OCI-LY1 (cell line): Measurements from ENCODE around the gene CCSAP.

ENCODE experiments used
- H2AFZ ChIP-seq: fragments of 200-600 bp; sonication (generic), shearing (Covaris generic); 2 replicates; pipeline ENCODE4 v1.6.0; 2014; ENCODE audit warnings: antibody characterized with exemption, mild to moderate bottlenecking, low read length
- H3F3A ChIP-seq: fragments of 200-600 bp; sonication (generic), shearing (Covaris generic); 2 replicates; pipeline ENCODE4 v1.6.0; 2014; ENCODE audit warnings: mild to moderate bottlenecking, antibody characterized with exemption, low read length, moderate library complexity; ENCODE audit not compliant: insufficient read depth
- H3K27ac ChIP-seq: fragments of 200-600 bp; sonication (generic); 2 replicates; pipeline ENCODE4 v1.5.1; 2014; ENCODE audit warnings: low read length, mixed run types, mild to moderate bottlenecking, low read depth; ENCODE audit not compliant: poor library complexity, severe bottlenecking
- H3K27me3 ChIP-seq: fragments of 200-600 bp; sonication (generic); 2 replicates; pipeline ENCODE4 v1.6.0; 2014; ENCODE audit warnings: antibody characterized with exemption, mild to moderate bottlenecking, low read length, moderate library complexity; ENCODE audit not compliant: insufficient read depth
- H3K36me3 ChIP-seq: fragments of 200-600 bp; sonication (generic); 2 replicates; pipeline ENCODE4 v1.6.1; 2014; ENCODE audit warnings: mild to moderate bottlenecking, antibody characterized with exemption, low read length, moderate library complexity, mixed read lengths; ENCODE audit not compliant: insufficient read depth
- H3K4me1 ChIP-seq: fragments of 200-600 bp; sonication (generic); 2 replicates; pipeline ENCODE4 v1.5.1; 2014; ENCODE audit warnings: mild to moderate bottlenecking, low read length, moderate library complexity; ENCODE audit not compliant: insufficient read depth, severe bottlenecking
- H3K4me2 ChIP-seq: fragments of 200-600 bp; sonication (generic), shearing (Covaris generic); 2 replicates; pipeline ENCODE4 v1.6.1; 2014; ENCODE audit warnings: low read length
- H3K4me3 ChIP-seq: fragments of 200-600 bp; sonication (generic); 2 replicates; pipeline ENCODE4 v1.5.1; 2014; ENCODE audit warnings: low read length, low read depth, mild to moderate bottlenecking, mixed read lengths; ENCODE audit not compliant: poor library complexity, severe bottlenecking
- H3K79me2 ChIP-seq: fragments of 200-600 bp; shearing (Covaris generic); 2 replicates; pipeline ENCODE4 v1.6.1; 2016; ENCODE audit warnings: mixed run types, low read length, mixed read lengths; ENCODE audit not compliant: insufficient read depth
- H3K9ac ChIP-seq: fragments of 200-600 bp; sonication (generic), shearing (Covaris generic); 2 replicates; pipeline ENCODE4 v1.6.1; 2014; ENCODE audit warnings: mild to moderate bottlenecking, low read length, mixed read lengths
- H3K9me2 ChIP-seq: fragments of 200-600 bp; sonication (generic), shearing (Covaris generic); 2 replicates; pipeline ENCODE4 v1.6.1; 2014; ENCODE audit warnings: low read depth, mild to moderate bottlenecking, low read length, mixed read lengths
- H3K9me3 ChIP-seq: fragments of 200-600 bp; shearing (Covaris generic); 2 replicates; pipeline ENCODE4 v1.6.1; 2014; ENCODE audit warnings: low read length, mixed read lengths
- H4K20me1 ChIP-seq: fragments of 200-600 bp; sonication (generic), shearing (Covaris generic); 2 replicates; pipeline ENCODE4 v1.6.0; 2016; ENCODE audit warnings: mild to moderate bottlenecking, low read length; ENCODE audit not compliant: insufficient read depth
- CTCF ChIP-seq: fragments of 200-600 bp; sonication (generic), shearing (Covaris generic); IDR thresholded peaks from 2 replicates; pipeline ENCODE4 v1.5.1; 2017; ENCODE audit warnings: mild to moderate bottlenecking, antibody characterized with exemption, low read length, moderate library complexity, mixed read lengths
- EZH2 ChIP-seq: fragments of 200-600 bp; sonication (generic), shearing (Covaris generic); IDR thresholded peaks from 2 replicates; pipeline ENCODE4 v1.8.0; 2017; ENCODE audit warnings: borderline replicate concordance, mixed run types, mild to moderate bottlenecking, antibody characterized with exemption, low read length, moderate library complexity, mixed read lengths

Gene CCSAP

GRCh38 chr1:229316166-229316565 lies 26.7 kb downstream of the CCSAP start:
- no peaks in the 10 kb centered on the region for H4K20me1 ChIP-seq
- no peaks in the 10 kb centered on the region for H3K27me3 ChIP-seq
- no peak overlapping the region for H3K4me3 ChIP-seq
- H3K79me2 ChIP-seq = no peaks in the 10 kb centered on the region
- no peak overlapping the region for H3K9ac ChIP-seq
- H3K36me3 ChIP-seq = peaks cover 19% of the 10 kb centered on the region; the same call in 1 of the 2 replicates
- H3K9me3 ChIP-seq = no peaks in the 10 kb centered on the region
- no peak for TF ChIP-seq EZH2
- TF ChIP-seq CTCF = no peak
- H3K4me1 ChIP-seq = no peaks in the 10 kb centered on the region
- H3K27ac ChIP-seq = no peak overlapping the region
- H3K9me2 ChIP-seq = no peaks in the 10 kb centered on the region
- no peak overlapping the region for H2AFZ ChIP-seq
- H3F3A ChIP-seq = no peaks in the 10 kb centered on the region
- H3K4me2 ChIP-seq = no peak overlapping the region

- Histone ChIP-seq H3K9ac (no peak overlapping the region), H4K20me1 (no peaks in the 10 kb centered on the region), H3F3A (no peaks in the 10 kb centered on the region), H3K27ac (no peak overlapping the region), H3K4me3 (no peak overlapping the region), H3K9me2 (no peaks in the 10 kb centered on the region), H3K9me3 (no peaks in the 10 kb centered on the region), H3K27me3 (no peaks in the 10 kb centered on the region), H2AFZ (no peak overlapping the region), H3K79me2 (no peaks in the 10 kb centered on the region), H3K36me3 (0 out of 2 replicates have a peak, but pooled peaks cover 7% of the 10 kb centered on the region), H3K4me1 (no peaks in the 10 kb centered on the region), H3K4me2 (no peak overlapping the region)
- TF ChIP-seq CTCF (no peak), EZH2 (no peak)
Measured at GRCh38 chr1:229310833-229311232, 32.0 kb downstream of the CCSAP start.

DNA sequence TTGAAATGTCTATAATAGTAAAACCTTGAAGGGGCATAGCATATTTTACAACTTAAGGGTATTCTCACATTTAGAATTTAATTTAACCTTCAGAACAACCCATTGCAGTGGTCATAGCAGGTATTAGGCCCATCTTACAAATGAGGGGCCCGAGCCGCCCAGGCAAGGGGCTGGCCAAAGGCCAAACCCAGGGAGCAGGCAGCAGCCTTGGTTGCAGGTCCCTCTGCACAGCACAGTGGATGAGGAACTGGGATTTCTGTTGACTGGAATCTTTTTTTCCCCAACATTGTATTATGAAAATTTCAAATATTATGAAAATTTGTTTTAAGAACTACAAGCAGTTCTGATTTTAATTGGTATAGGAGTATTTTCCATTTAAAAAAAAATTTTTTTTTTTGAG lies 33.2 kb downstream of the CCSAP start:
- Histone ChIP-seq H2AFZ (no peak overlapping the region), H3K27me3 (no peaks in the 10 kb centered on the region), H3K79me2 (no peaks in the 10 kb centered on the region), H3K4me2 (no peak overlapping the region), H3K4me1 (no peaks in the 10 kb centered on the region), H4K20me1 (no peaks in the 10 kb centered on the region), H3F3A (no peaks in the 10 kb centered on the region), H3K9me2 (no peaks in the 10 kb centered on the region), H3K9me3 (no peaks in the 10 kb centered on the region), H3K4me3 (no peak overlapping the region), H3K27ac (no peak overlapping the region), H3K9ac (no peak overlapping the region), H3K36me3 (peaks cover 8% of the 10 kb centered on the region; the same call in 1 of the 2 replicates)
- TF ChIP-seq EZH2 (no peak), CTCF (no peak)
